Transverse colon (tissue), 4 donors: Measurements from ENCODE around the gene GALNT2.

Source experiments
- CTCF ChIP-seq, 5 experiments: fragments of 200-600 bp in 3 of 5; fragments of 450-650 bp in 2 of 5; sonication (generic) in 3 of 5; IDR thresholded peaks; 1 replicate in 2 of 5; 2 replicates in 3 of 5; pipeline ENCODE4 v1.5.1; 2016 to 2017; ENCODE audit warnings: antibody characterized with exemption in 5 of 5, inconsistent platforms in 3 of 5, mild to moderate bottlenecking in 2 of 5, moderate library complexity in 1 of 5
- EP300 ChIP-seq: sonication (generic); formaldehyde crosslinking; IDR thresholded peaks from one replicate; pipeline ENCODE4 v1.6.1; 2017; ENCODE audit warnings: antibody characterized with exemption, low read depth
- POLR2A ChIP-seq: fragments of 450-650 bp; IDR thresholded peaks from one replicate; pipeline ENCODE4 v1.6.1; 2016; ENCODE audit warnings: antibody characterized with exemption, mild to moderate bottlenecking, moderate library complexity
- POLR2AphosphoS5 ChIP-seq, 3 donors: sonication (generic); formaldehyde crosslinking; IDR thresholded peaks; one replicate each; pipeline ENCODE4 v1.6.1; 2016; ENCODE audit warnings: antibody characterized with exemption in 3 of 3

- TF ChIP-seq CTCF (IDR thresholded peaks at IDR 0.05), result no peak
- TF ChIP-seq POLR2A, result no peak
- TF ChIP-seq POLR2AphosphoS5 (IDR thresholded peaks at IDR 0.05), result no peak
- TF ChIP-seq EP300, result no peak
These were observed 200.5 kb downstream of the GALNT2 start for GRCh38 chr1:230267338-230268065.
